Stimulated activated CD4-positive, alpha-beta T cell treated with anti-CD3 and anti-CD28 coated beads, TNF-alpha, amount 100 ng/mL, for 4 hours (primary cell): ENCODE data around the gene DHRS3.
"Not testable (repeated sequence)": the region's sequence is repeated elsewhere in the genome, so short reads cannot be mapped to it uniquely, and the experiment has no call there.

Experiments used
- DNase-seq, 3 experiments: peaks; one replicate each; pipeline ENCODE4 v3.0.0-alpha.2; 2020; ENCODE audit warnings: low read depth in 3 of 3

DHRS3 gene

GRCh38 chr1:12578860-12579422 lies 39.1 kb downstream of the DHRS3 start:
- no peak for DNase-seq

- DNase-seq, result no peak
These were observed 41.0 kb downstream of the DHRS3 start for GRCh38 chr1:12577020-12577419.

- DNase-seq, result no peak
These were observed 43.3 kb downstream of the DHRS3 start for GRCh38 chr1:12574757-12575139.

GRCh38 chr1:12573015-12573825 lies 44.8 kb downstream of the DHRS3 start:
- DNase-seq, result no peak

- no peak for DNase-seq
These were observed 45.5 kb downstream of the DHRS3 start for GRCh38 chr1:12572522-12572921.

- DNase-seq, result no peak
These were observed 47.7 kb downstream of the DHRS3 start for GRCh38 chr1:12570291-12570690.

GRCh38 chr1:12568009-12568767 lies 49.8 kb downstream of the DHRS3 start:
- DNase-seq, result no peak

GRCh38 chr1:12567288-12567819 lies 50.7 kb downstream of the DHRS3 start:
- DNase-seq, result no peak

GRCh38 chr1:12566484-12567287 lies 51.3 kb downstream of the DHRS3 start:
- DNase-seq, result no peak

GRCh38 chr1:12565966-12566352 lies 52.1 kb downstream of the DHRS3 start:
- no peak for DNase-seq

- no peak for DNase-seq
These were observed 52.7 kb downstream of the DHRS3 start for GRCh38 chr1:12565094-12565965.

- DNase-seq, result not testable (repeated sequence)
These were observed 53.8 kb downstream of the DHRS3 start for GRCh38 chr1:12564251-12564650.

GRCh38 chr1:12562955-12563576 lies 54.9 kb downstream of the DHRS3 start:
- no peak for DNase-seq

GRCh38 chr1:12561121-12561520 lies 56.9 kb downstream of the DHRS3 start:
- no peak for DNase-seq

- no peak for DNase-seq
These were observed 60.8 kb downstream of the DHRS3 start for GRCh38 chr1:12556957-12557935.

GRCh38 chr1:12556368-12556930 lies 61.6 kb downstream of the DHRS3 start:
- DNase-seq, result no peak

GRCh38 chr1:12555411-12556367 lies 62.3 kb downstream of the DHRS3 start:
- no peak for DNase-seq
